ENCODE data around the gene CNGB1.

DNA sequence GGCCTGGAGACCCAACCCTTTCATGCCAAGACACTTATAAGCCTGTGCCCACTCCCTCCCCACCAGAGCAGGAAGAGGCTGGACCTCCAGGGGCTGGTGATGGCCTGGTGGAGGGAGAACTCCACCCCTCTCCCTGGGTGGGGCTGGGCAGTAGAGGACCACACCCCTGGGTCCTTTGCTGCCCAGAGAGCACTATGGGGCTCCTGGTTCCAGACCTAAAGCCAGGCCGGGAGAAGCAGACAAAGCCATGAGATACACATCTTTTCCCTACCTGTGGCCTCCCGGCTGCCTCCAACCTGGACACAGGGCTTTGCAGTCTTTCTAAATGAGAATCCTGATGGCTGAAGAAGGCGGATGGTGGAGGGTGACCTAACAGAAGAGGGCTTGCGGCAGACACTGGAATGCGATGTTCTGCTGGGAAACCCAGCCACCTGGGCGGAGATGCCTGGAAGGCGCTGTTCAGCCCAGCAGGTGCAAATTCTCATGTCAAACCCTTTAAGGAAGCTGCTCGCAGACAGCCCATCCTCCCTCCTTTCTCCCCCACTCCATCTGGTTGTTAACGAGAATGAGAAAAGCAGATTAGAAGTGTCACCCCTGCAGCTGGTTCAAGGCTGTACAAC lies 124.7 kb downstream of the CNGB1 start:
- TF ChIP-seq CTCF (IDR thresholded peaks at IDR 0.05), result no peak
- TF ChIP-seq POLR2A (IDR thresholded peaks at IDR 0.05), result no peak
- no peak for TF ChIP-seq EP300 (IDR thresholded peaks at IDR 0.05)
